Amniotic epithelial cell (primary cell): Measurements from ENCODE around the gene IGSF21.
A peak's percentile ranks its signal among the peaks of the same experiment; 100 is the strongest.

Experiments
- DNase-seq: peaks from one replicate; pipeline ENCODE4 v3.0.0-alpha.2; 2010; ENCODE audit warnings: low read depth

The IGSF21 gene

GRCh38 chr1:18097206-18097605 is 10.4 kb upstream of the IGSF21 start:
- no peak for DNase-seq

GRCh38 chr1:18099026-18099425 is 8.6 kb upstream of the IGSF21 start:
- no peak for DNase-seq

GRCh38 chr1:18100060-18100459 is 7.5 kb upstream of the IGSF21 start:
- no peak for DNase-seq

GRCh38 chr1:18100491-18101063 is 7.0 kb upstream of the IGSF21 start:
- peak; percentile 28 for DNase-seq

GRCh38 chr1:18101508-18101907 is 6.1 kb upstream of the IGSF21 start:
- DNase-seq = no peak

GRCh38 chr1:18103788-18104421 is 3.7 kb upstream of the IGSF21 start:
- no peak for DNase-seq

GRCh38 chr1:18104546-18105100 is 3.0 kb upstream of the IGSF21 start:
- no peak for DNase-seq

- DNase-seq = no peak
Observed at GRCh38 chr1:18105196-18105595, 2.4 kb upstream of the IGSF21 start.

GRCh38 chr1:18108299-18109057 is 880 bp downstream of the IGSF21 start:
- no peak for DNase-seq

GRCh38 chr1:18109058-18109755 is 1.6 kb downstream of the IGSF21 start:
- DNase-seq = no peak

GRCh38 chr1:18109756-18110597 is 2.4 kb downstream of the IGSF21 start:
- DNase-seq = no peak

- DNase-seq = no peak
Observed at GRCh38 chr1:18110598-18110939, 3.0 kb downstream of the IGSF21 start.

GRCh38 chr1:18110968-18111367 is 3.4 kb downstream of the IGSF21 start:
- DNase-seq = no peak

- DNase-seq = no peak
Observed at GRCh38 chr1:18111605-18112297, 4.2 kb downstream of the IGSF21 start.

GRCh38 chr1:18112611-18113010 is 5.0 kb downstream of the IGSF21 start:
- DNase-seq = no peak

GRCh38 chr1:18114726-18115410 is 7.3 kb downstream of the IGSF21 start:
- no peak for DNase-seq

GRCh38 chr1:18116777-18117176 is 9.2 kb downstream of the IGSF21 start:
- no peak for DNase-seq

GRCh38 chr1:18118078-18118477 is 10.5 kb downstream of the IGSF21 start:
- no peak for DNase-seq

- no peak for DNase-seq
Observed at GRCh38 chr1:18118491-18118890, 10.9 kb downstream of the IGSF21 start.

GRCh38 chr1:18119289-18119688 is 11.7 kb downstream of the IGSF21 start:
- DNase-seq = no peak
